ENCODE data around the gene GAL3ST1. TPM values are rescaled to one million over a fixed set of nuclear protein-coding genes. Genes with fewer than 3 reads are reported as not detected.

The GAL3ST1 gene
- total and polyA plus RNA-seq, 10 of the 15 experiments (the other 5 are each of a cell fraction or from before 2014, with no cell fraction given) = not detected

GRCh38 chr22:30591588-30592359 is 17.3 kb upstream of the GAL3ST1 start, which contains the start of gene PES1 (continued):
- TF ChIP-seq POLR2AphosphoS5 (IDR thresholded peaks at IDR 0.05; ENCODE audit: low read length) = peak; percentile 67; the same call in 1 of the 2 replicates
- TF ChIP-seq ZZZ3 (IDR thresholded peaks at IDR 0.05; ENCODE audit: control insufficient read depth, insufficient read length, low read depth) = no peak
- TF ChIP-seq RELB (IDR thresholded peaks at IDR 0.05; ENCODE audit: low read depth) = peak; percentile 94
- no peak; a peak in 1 of 4 replicates for TF ChIP-seq IKZF2 (IDR thresholded peaks at IDR 0.05)
- peak in 1 of 2 experiments; percentile 38; a peak in 1 of 4 replicates for TF ChIP-seq EP300 (IDR thresholded peaks at IDR 0.05; ENCODE audit: borderline replicate concordance in 1 of 2, control insufficient read depth in 1 of 2, low read depth in 2 of 2, low read length in 2 of 2)
- peak; percentile 83 for TF ChIP-seq POLR2A (IDR thresholded peaks at IDR 0.05; ENCODE audit: low read depth, low read length)
- peak; percentile 35; the same call in 1 of the 2 replicates for TF ChIP-seq NRF1 (conservative IDR thresholded peaks at IDR 0.05; ENCODE audit: low read depth, low read length)
- TF ChIP-seq POLR2AphosphoS2 (IDR thresholded peaks at IDR 0.05; ENCODE audit: low read depth, low read length) = 0 out of 2 replicates have a peak, but pooled peaks have one; percentile 46
- TF ChIP-seq PML (IDR thresholded peaks at IDR 0.05; ENCODE audit: low read length) = 0 out of 2 replicates have a peak, but pooled peaks have one; percentile 40
- TF ChIP-seq KLF5 (IDR thresholded peaks at IDR 0.05; ENCODE audit: partially characterized antibody) = peak; percentile 34
- TF ChIP-seq GATAD2B (conservative IDR thresholded peaks at IDR 0.05; ENCODE audit: low read depth) = 0 out of 2 replicates have a peak, but pooled peaks have one; percentile 52
- TF ChIP-seq STAT3 (IDR thresholded peaks at IDR 0.05; ENCODE audit: low read depth, low read length) = no peak; the same call in 1 of the 2 replicates
- peak; percentile 69; the same call in 1 of the 2 replicates for TF ChIP-seq SPI1 (IDR thresholded peaks at IDR 0.05; ENCODE audit: borderline replicate concordance, insufficient read depth, low read depth, low read length)
- peak; percentile 96 for TF ChIP-seq IKZF1 (conservative IDR thresholded peaks at IDR 0.05)
- TF ChIP-seq PAX5 (IDR thresholded peaks at IDR 0.05; ENCODE audit: borderline replicate concordance, low read depth, low read length) = no peak
- TF ChIP-seq NBN (IDR thresholded peaks at IDR 0.05) = peak; percentile 98
- TF ChIP-seq SKIL (IDR thresholded peaks at IDR 0.05; ENCODE audit: low read depth, poor library complexity, severe bottlenecking) = no peak
- TF ChIP-seq CREB1 (IDR thresholded peaks at IDR 0.05; ENCODE audit: low read depth) = peak; percentile 99
- TF ChIP-seq ELK1 (IDR thresholded peaks at IDR 0.05; ENCODE audit: low read depth, low read length) = peak; percentile 49; the same call in 1 of the 2 replicates
- TF ChIP-seq FOXK2 (IDR thresholded peaks at IDR 0.05) = no peak
- TF ChIP-seq MYB (IDR thresholded peaks at IDR 0.05; ENCODE audit: borderline replicate concordance, low read depth, low read length) = peak; percentile 98
- peak; percentile 53; the same call in 1 of the 2 replicates for TF ChIP-seq PKNOX1 (IDR thresholded peaks at IDR 0.05)

All from GM12878 (cell line).